IMR-90 (cell line): ENCODE results near the gene ADAMTS9. TPM values are rescaled to one million over a fixed set of nuclear protein-coding genes. Genes with fewer than 3 reads are reported as not detected.

ENCODE experiments used
- ATAC-seq: fragments of 200-7000 bp; cut with Tn5 transposase; 2 replicates; pipeline ENCODE4 v1.9.1; 2020; ENCODE audit warnings: low read depth, mild to moderate bottlenecking, moderate library complexity
- BruUV-seq: library from RNA; stranded (reverse); fragments of 400-500 nt; replicated peaks from 2 replicates; lab custom pipeline; 2021; lab: Mats Ljungman, UMichigan
- CTCF ChIA-PET: fragments of 300-600 bp; formaldehyde crosslinking; extraction: SDS; loops from one replicate; lab custom pipeline; 2021; ENCODE audit warnings: antibody characterized with exemption; lab: Yijun Ruan, JAX
- POLR2A ChIA-PET: fragments of 300-600 bp; sonication (Branson Sonifier 250); formaldehyde crosslinking; loops from one replicate; lab custom pipeline; 2022; ENCODE audit warnings: antibody characterized with exemption; ENCODE audit not compliant: unreplicated experiment; lab: Charles Lee
- DNase-seq: peaks from one replicate; pipeline ENCODE4 v3.0.0; 2013
- H2AFZ ChIP-seq: replicated peaks from 2 replicates; pipeline ENCODE3; 2013; ENCODE audit warnings: low read length, mild to moderate bottlenecking; ENCODE audit not compliant: poor library complexity
- H2AK5ac ChIP-seq: 2 replicates; pipeline ENCODE4 v1.6.1; 2013; ENCODE audit warnings: low read depth, low read length, inconsistent platforms
- H2AK9ac ChIP-seq: replicated peaks from 2 replicates; pipeline ENCODE3; 2013; ENCODE audit warnings: mild to moderate bottlenecking, low read depth, low read length, moderate library complexity; ENCODE audit not compliant: poor library complexity
- H2BK120ac ChIP-seq: 2 replicates; pipeline ENCODE4 v1.6.1; 2013; ENCODE audit warnings: low read depth, low read length, inconsistent platforms
- H2BK15ac ChIP-seq: 3 replicates; pipeline ENCODE4 v1.6.1; 2013; ENCODE audit warnings: low read depth, low read length, inconsistent platforms
- H2BK20ac ChIP-seq: 2 replicates; pipeline ENCODE4 v1.6.1; 2013; ENCODE audit warnings: low read depth, mild to moderate bottlenecking, inconsistent platforms, low read length, moderate library complexity
- H2BK5ac ChIP-seq: 2 replicates; pipeline ENCODE4 v1.6.1; 2013; ENCODE audit warnings: mild to moderate bottlenecking, low read depth, low read length, inconsistent platforms; ENCODE audit not compliant: poor library complexity, severe bottlenecking
- H3K14ac ChIP-seq: replicated peaks from 2 replicates; pipeline ENCODE4 v1.6.1; 2013; ENCODE audit warnings: low read depth, low read length, inconsistent platforms
- H3K18ac ChIP-seq: 2 replicates; pipeline ENCODE4 v1.6.1; 2013; ENCODE audit warnings: low read depth, low read length, control low read depth
- H3K23ac ChIP-seq: 2 replicates; pipeline ENCODE4 v1.6.1; 2013; ENCODE audit warnings: low read depth, low read length, inconsistent platforms
- H3K27ac ChIP-seq: 2 replicates; pipeline ENCODE4 v1.5.1; 2013; ENCODE audit warnings: mild to moderate bottlenecking, control low read depth, low read length; ENCODE audit not compliant: insufficient read depth
- H3K27me3 ChIP-seq: 2 replicates; pipeline ENCODE4 v1.6.1; 2013; ENCODE audit warnings: low read length; ENCODE audit not compliant: control insufficient read depth, insufficient read depth
- H3K36me3 ChIP-seq: 2 replicates; pipeline ENCODE4 v1.6.1; 2013; ENCODE audit warnings: low read length, mixed read lengths; ENCODE audit not compliant: control insufficient read depth, insufficient read depth
- H3K4ac ChIP-seq: 2 replicates; pipeline ENCODE4 v1.6.1; 2013; ENCODE audit warnings: low read depth, low read length, inconsistent platforms
- H3K4me1 ChIP-seq: 2 replicates; pipeline ENCODE4 v1.6.1; 2013; ENCODE audit warnings: low read length, mixed read lengths; ENCODE audit not compliant: control insufficient read depth, insufficient read depth
- H3K4me2 ChIP-seq: 2 replicates; pipeline ENCODE4 v1.6.1; 2013; ENCODE audit warnings: low read depth, mild to moderate bottlenecking, control low read depth, low read length, moderate library complexity
- H3K4me3 ChIP-seq: 2 replicates; pipeline ENCODE4 v1.5.1; 2013; ENCODE audit warnings: low read depth, mild to moderate bottlenecking, control low read depth, low read length, moderate library complexity; ENCODE audit not compliant: insufficient read depth
- H3K56ac ChIP-seq: 2 replicates; pipeline ENCODE4 v1.6.1; 2013; ENCODE audit warnings: low read length, inconsistent platforms; ENCODE audit not compliant: insufficient read depth; ENCODE audit errors: extremely low read depth
- H3K79me1 ChIP-seq, 2 experiments: 2 replicates each; pipeline ENCODE4 v1.6.1; 2013; ENCODE audit warnings: low read length in 2 of 2, inconsistent platforms in 1 of 2, low read depth in 1 of 2
- H3K9ac ChIP-seq: 2 replicates; pipeline ENCODE4 v1.6.1; 2013; ENCODE audit warnings: low read depth, low read length, control low read depth
- H3K9me1 ChIP-seq: 2 replicates; pipeline ENCODE4 v1.6.1; 2013; ENCODE audit warnings: low read length, inconsistent platforms; ENCODE audit not compliant: insufficient read depth
- H3K9me3 ChIP-seq: 2 replicates; pipeline ENCODE4 v1.6.1; 2013; ENCODE audit warnings: low read length; ENCODE audit not compliant: control insufficient read depth, insufficient read depth
- H4K20me1 ChIP-seq: 2 replicates; pipeline ENCODE4 v1.6.1; 2013; ENCODE audit warnings: low read length, inconsistent platforms; ENCODE audit not compliant: insufficient read depth
- H4K5ac ChIP-seq: 2 replicates; pipeline ENCODE4 v1.6.1; 2013; ENCODE audit warnings: mild to moderate bottlenecking, low read depth, low read length, control low read depth
- H4K8ac ChIP-seq, 2 experiments: 2 replicates each; pipeline ENCODE4 v1.6.1; 2013; ENCODE audit warnings: low read depth in 2 of 2, low read length in 2 of 2, control low read depth in 1 of 2, inconsistent platforms in 1 of 2
- H4K91ac ChIP-seq: 2 replicates; pipeline ENCODE4 v1.6.1; 2013; ENCODE audit warnings: low read depth, low read length, inconsistent platforms; ENCODE audit not compliant: insufficient read depth
- MXI1 ChIP-seq: IDR thresholded peaks from 2 replicates; pipeline ENCODE4 v1.6.1; 2012; ENCODE audit warnings: low read depth, mild to moderate bottlenecking, low read length, moderate library complexity, borderline replicate concordance
- RAD21 ChIP-seq: IDR thresholded peaks from 2 replicates; pipeline ENCODE4 v1.6.1; 2012; ENCODE audit warnings: low read length, improper control_type of control experiment
- RFX5 ChIP-seq: IDR thresholded peaks from 2 replicates; pipeline ENCODE4 v1.8.0; 2012; ENCODE audit warnings: low read depth, mild to moderate bottlenecking, low read length, moderate library complexity
- USF2 ChIP-seq: fragments of 150-350 bp; IDR thresholded peaks from 2 replicates; pipeline ENCODE4 v1.6.1; 2017; ENCODE audit warnings: mild to moderate bottlenecking, antibody characterized with exemption, low read length, low read depth
- WGBS, 2 experiments: methylation state at CpG; one replicate each; pipeline versions ENCODE4 v1.1.5 to v1.1.7; 2013; ENCODE audit warnings: missing lambda C conversion rate in 2 of 2; ENCODE audit not compliant: insufficient read length in 1 of 2; ENCODE audit errors: extremely low coverage in 2 of 2; 5-methylcytosine and 5-hydroxymethylcytosine counted together
- dilution Hi-C: fragments of 300-500 bp; cut with HindIII; formaldehyde crosslinking; loops from one replicate; pipeline ENCODE4 v1.14.3; 2018; ENCODE audit warnings: low sequenced_read_pairs; ENCODE audit not compliant: unreplicated experiment
- in situ Hi-C: fragments of 300-500 bp; cut with MboI; formaldehyde crosslinking; loops from 3 replicates; pipeline ENCODE4 v1.14.3; 2019; ENCODE audit warnings: low sequenced_read_pairs, inconsistent platforms, mixed read lengths
- intact Hi-C: fragments of 100-400 bp; cut with micrococcal nuclease; formaldehyde crosslinking; loops from 2 replicates; pipeline ENCODE4 v1.10.0; 2022
- polyA plus RNA-seq, 3 experiments: library from polyadenylated mRNA; depleted of rRNA; stranded (reverse); fragments of >200 nt; gene quantifications; 2 replicates each; pipeline ENCODE4 v1.2.3, GENCODE V29; 2012; ENCODE audit warnings: low replicate concordance in 1 of 3
- total RNA-seq: library from RNA; depleted of rRNA; stranded (reverse); fragments of >200 nt; gene quantifications from 2 replicates; pipeline ENCODE4 v1.2.3, GENCODE V29; 2012

Gene ADAMTS9
- total and polyA plus RNA-seq, 2 of the 4 experiments (the other 2 are of a cell fraction): 0.55 to 1.1 TPM

- intact Hi-C loops: loop anchor here (1.0 to 5.0 kb wide), 2 partner anchors 119 to 138 kb away; no protein-coding TSS in a partner anchor
- H4K8ac ChIP-seq: peak overlapping the region in 1 of 2 experiments; percentile 52; a peak in 1 of 4 replicates
- peak overlapping the region; percentile 40; the same call in 1 of the 2 replicates for H3K4me2 ChIP-seq
- H3K9me1 ChIP-seq: no peaks in the 10 kb centered on the region
- H2BK20ac ChIP-seq: peak overlapping the region; percentile 52; the same call in 1 of the 2 replicates
- peak overlapping the region; percentile 48 for H2BK5ac ChIP-seq
- no peak for TF ChIP-seq RAD21
- no peak for TF ChIP-seq RFX5
- no peak for TF ChIP-seq MXI1
- no peak for TF ChIP-seq USF2
- dilution Hi-C loops: no loop called here
- H2BK15ac ChIP-seq: 0 out of 3 replicates have a peak overlapping the region, but pooled peaks have one; percentile 28
- H3K79me1 ChIP-seq: no peaks in the 10 kb centered on the region
- no peak overlapping the region for H3K4me3 ChIP-seq
- ChIA-PET CTCF (interaction anchor here (1.2 kb wide), 1 partner anchor 9 kb away, joined by 4 read pairs; no protein-coding TSS in a partner anchor), POLR2A (no interaction called here)
- ATAC-seq (peak; percentile 91), DNase-seq (peak; percentile 73)
- H4K91ac ChIP-seq: peak overlapping the region; percentile 69; the same call in 1 of the 2 replicates
- no peaks in the 10 kb centered on the region for H4K20me1 ChIP-seq
- H3K36me3 ChIP-seq: peaks cover 10% of the 10 kb centered on the region; the same call in 1 of the 2 replicates
- WGBS, 2 experiments: 0% methylated on average over 2 of the region's 6 CpGs; no CpG with 5 or more reads in 1 of the 2 experiments
- in situ Hi-C loops: loop anchor here (25.0 kb wide), 3 partner anchors 864 to 1639 kb away; no protein-coding TSS in a partner anchor
- H3K18ac ChIP-seq: peak overlapping the region; percentile 92
- BruUV-seq: no TSS peak
- H3K56ac ChIP-seq: no peak overlapping the region
- peak overlapping the region; percentile 23; the same call in 1 of the 2 replicates for H3K4ac ChIP-seq
- no peak overlapping the region for H2AFZ ChIP-seq
- H3K9ac ChIP-seq: peak overlapping the region; percentile 65; the same call in 1 of the 2 replicates
- peak overlapping the region; percentile 99; the same call in 1 of the 2 replicates for H3K27ac ChIP-seq
- H2AK9ac ChIP-seq: no peak overlapping the region
- H3K14ac ChIP-seq: peak overlapping the region; percentile 84
- H3K4me1 ChIP-seq: peaks cover 12% of the 10 kb centered on the region; the same call in 1 of the 2 replicates
- peak overlapping the region; percentile 73; the same call in 1 of the 2 replicates for H4K5ac ChIP-seq
- H3K27me3 ChIP-seq: no peaks in the 10 kb centered on the region
- H3K9me3 ChIP-seq: no peaks in the 10 kb centered on the region
- peak overlapping the region; percentile 66; the same call in 1 of the 2 replicates for H2BK120ac ChIP-seq
- H2AK5ac ChIP-seq: no peak overlapping the region
- no peak overlapping the region for H3K23ac ChIP-seq
These were observed 139.5 kb downstream of the ADAMTS9 start for GRCh38 chr3:64548200-64548889.
